A549 treated with DMSO at 1 μM for 4 hours (cell line): ENCODE measurements around the gene HSPA1L. TPM values are rescaled to one million over a fixed set of nuclear protein-coding genes. Genes with fewer than 3 reads are reported as not detected.

Experiments
- total RNA-seq: library from RNA; stranded (reverse); fragments of 200-300 nt; extraction: Qiagen RNA extraction; gene quantifications from 5 replicates; pipeline ENCODE4 v1.2.3, GENCODE V29; 2022; ENCODE audit warnings: low read depth

HSPA1L gene
- 1.00 to 2.0 TPM (median 1.9 TPM) in 5 replicates for total RNA-seq

GRCh38 chr6:31815025-31815838 is at the start of gene HSPA1L, which contains the start of gene HSPA1A:
Gene HSPA1L, minus strand, starts transcription at chr6:31815283. Its CDS starts 3,311 bp downstream, at chr6:31811972.
Gene HSPA1A, plus strand, starts transcription at chr6:31815543. Its CDS starts 214 bp downstream, at chr6:31815757.

DNA sequence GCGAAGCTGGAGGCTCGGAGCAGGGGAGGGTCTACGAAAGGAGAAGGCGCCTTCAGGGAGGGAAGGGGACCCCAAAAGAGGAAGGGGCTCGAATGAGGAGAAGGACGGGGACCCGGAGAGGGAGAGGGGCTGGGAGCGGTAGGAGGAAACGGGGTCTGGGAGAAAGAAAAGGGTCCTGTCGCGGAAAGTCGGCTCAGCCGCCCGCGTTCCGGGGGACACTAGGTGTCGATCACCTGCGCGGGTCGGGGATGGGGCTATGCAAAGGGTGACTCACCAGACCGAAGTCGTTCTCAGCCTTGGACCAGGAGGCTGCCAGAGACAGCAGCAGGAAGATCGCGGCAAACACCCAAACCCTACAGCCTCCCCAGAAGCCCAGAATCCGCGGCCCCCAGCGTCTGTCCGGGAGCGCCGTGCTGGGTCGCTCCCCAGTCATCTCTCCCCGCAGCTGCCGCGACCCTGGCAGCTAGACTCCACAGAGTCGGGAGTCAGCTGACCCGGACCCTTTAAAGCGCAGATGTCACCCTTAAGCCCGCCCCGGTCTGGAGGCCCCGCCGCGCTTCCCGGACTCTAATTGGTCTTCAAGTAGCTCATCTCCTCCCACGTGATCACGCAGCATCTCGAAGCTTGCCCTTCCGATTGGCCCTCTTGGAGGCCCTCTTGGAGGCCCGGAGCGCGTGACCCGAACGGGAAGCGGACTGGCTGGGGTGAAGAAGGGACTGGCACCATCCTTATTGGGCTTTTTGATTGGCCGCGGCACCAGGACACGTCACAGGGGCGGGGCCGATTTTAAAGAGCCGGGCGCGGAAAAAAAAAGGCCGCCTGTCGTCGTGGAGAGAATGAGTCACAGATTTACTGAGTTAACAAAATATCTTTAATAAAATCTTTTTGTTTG is 47.5 kb upstream of the HSPA1L start, which contains the start of gene NEU1:
TSS of gene NEU1 (minus strand) at position 478 of the 892 bp plus-strand sequence. CDS start at position 433, 45 bp downstream.

DNA sequence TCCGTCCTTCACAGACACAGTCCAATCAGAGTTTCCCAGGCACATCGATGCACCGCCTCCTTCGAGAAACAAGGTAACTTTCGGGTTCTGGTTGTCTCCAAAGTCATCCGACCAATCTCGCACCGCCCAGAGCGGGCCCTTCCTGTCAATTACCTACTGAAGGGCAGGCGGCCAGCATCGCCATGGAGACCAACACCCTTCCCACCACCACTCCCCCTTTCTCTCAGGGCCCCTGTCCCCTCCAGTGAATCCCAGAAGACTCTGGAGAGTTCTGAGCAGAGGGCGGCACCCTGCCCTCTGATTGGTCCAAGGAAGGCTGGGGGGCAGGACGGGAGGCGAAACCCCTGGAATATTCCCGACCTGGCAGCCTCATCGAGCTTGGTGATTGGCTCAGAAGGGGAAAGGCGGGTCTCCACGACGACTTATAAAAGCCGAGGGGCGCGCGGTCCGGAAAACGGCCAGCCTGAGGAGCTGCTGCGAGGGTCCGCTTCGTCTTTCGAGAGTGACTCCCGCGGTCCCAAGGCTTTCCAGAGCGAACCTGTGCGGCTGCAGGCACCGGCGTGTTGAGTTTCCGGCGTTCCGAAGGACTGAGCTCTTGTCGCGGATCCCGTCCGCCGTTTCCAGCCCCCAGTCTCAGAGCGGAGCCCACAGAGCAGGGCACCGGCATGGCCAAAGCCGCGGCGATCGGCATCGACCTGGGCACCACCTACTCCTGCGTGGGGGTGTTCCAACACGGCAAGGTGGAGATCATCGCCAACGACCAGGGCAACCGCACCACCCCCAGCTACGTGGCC is 12.4 kb upstream of the HSPA1L start, which contains the start of gene HSPA1B:
TSS of gene HSPA1B (plus strand) at position 453 of the 794 bp plus-strand sequence. CDS start at position 666, 213 bp downstream.

GRCh38 chr6:31806470-31807272 is 8.4 kb downstream of the HSPA1L start, which contains the start of gene LSM2:
Gene LSM2, minus strand, starts transcription at chr6:31806966. Its CDS starts 209 bp downstream, at chr6:31806757.

DNA sequence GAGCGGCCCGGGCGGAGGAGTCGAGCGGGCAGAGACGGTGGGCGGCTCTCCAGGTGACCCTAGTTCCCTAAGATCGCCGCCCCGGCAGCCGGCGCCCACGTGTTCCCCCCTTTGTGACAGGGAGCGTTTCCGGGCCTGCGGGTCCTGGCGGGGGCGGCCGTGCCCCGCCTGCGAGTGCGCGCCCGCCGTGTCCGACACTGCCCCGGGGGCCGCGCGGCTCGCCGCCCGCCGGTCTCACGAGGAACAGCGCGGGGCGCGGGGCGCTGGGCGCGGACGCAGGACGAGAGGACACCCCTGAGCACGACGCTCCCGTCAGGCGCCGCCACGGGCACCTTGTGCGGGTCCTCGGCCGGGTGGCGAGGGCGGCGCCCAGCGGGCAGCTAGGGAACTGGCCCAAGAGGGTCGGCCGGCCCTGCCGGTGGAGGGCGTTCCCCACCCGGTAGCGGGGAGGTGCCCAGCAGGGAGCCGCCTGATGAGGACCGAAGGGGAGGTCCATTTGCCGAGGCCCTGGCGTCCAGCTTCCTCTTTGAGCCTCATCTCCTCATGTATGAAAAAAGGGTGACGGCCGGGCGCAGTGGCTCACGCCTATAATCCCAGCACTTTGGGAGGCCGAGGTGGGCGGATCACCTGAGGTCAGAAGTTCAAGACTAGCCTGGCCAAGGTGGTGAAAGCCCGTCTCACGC is 19.3 kb downstream of the HSPA1L start, which contains the start of gene VARS1:
TSS of gene VARS1 (minus strand) at position 137 of the 683 bp plus-strand sequence. CDS start 535 bp downstream, outside the sequence.

GRCh38 chr6:31776989-31777666 is 38.0 kb downstream of the HSPA1L start, which contains the start of gene VWA7:
Gene VWA7, minus strand, starts transcription at chr6:31777328. Its CDS starts 549 bp downstream, at chr6:31776779.

DNA sequence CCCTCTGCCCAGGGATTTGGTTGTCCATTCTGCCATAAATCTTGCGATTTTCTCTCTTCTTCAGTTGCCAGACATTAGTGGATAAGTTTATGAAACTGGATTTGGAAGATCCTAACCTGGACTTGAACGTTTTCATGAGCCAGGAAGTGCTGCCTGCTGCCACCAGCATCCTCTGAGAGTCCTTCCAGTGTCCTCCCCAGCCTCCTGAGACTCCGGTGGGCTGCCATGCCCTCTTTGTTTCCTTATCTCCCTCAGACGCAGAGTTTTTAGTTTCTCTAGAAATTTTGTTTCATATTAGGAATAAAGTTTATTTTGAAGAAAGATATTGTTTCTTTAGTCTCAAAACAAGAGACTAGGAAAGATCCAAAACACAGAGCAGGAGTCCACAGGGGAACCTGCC is 52.7 kb downstream of the HSPA1L start, which contains the start of gene SAPCD1:
TSS of gene SAPCD1 (plus strand) at position 301 of the 400 bp plus-strand sequence. CDS start 399 bp downstream, outside the sequence.

Other genes starting within 250 kb of the HSPA1L start
- gene LTA, start 243.0 kb downstream of the HSPA1L start, total RNA-seq, result 0.11 to 0.12 TPM in 2 of 5 replicates, not detected in the others
- 0.10 to 0.22 TPM (median 0.11 TPM) in 3 of 5 replicates, not detected in the others for gene TNF, start 239.7 kb downstream of the HSPA1L start, total RNA-seq
- gene LTB, start 232.9 kb downstream of the HSPA1L start, total RNA-seq, result 0.29 to 0.50 TPM (median 0.49 TPM) in 5 replicates
- 0.20 to 0.26 TPM in 2 of 5 replicates, not detected in the others for gene LST1, start 229.0 kb downstream of the HSPA1L start, total RNA-seq
- not detected in 5 replicates for gene NCR3, start 222.3 kb downstream of the HSPA1L start, total RNA-seq
- not detected in 5 replicates for gene AIF1, start 200.0 kb downstream of the HSPA1L start, total RNA-seq
- gene PRRC2A, start 194.6 kb downstream of the HSPA1L start, total RNA-seq, result 68.9 to 101 TPM (median 86.8 TPM) in 5 replicates
- gene BAG6, start 162.6 kb downstream of the HSPA1L start, total RNA-seq, result 119 to 155 TPM (median 144 TPM) in 5 replicates
- 2.8 to 3.8 TPM (median 3.2 TPM) in 5 replicates for gene APOM, start 159.4 kb downstream of the HSPA1L start, total RNA-seq
- 10.9 to 13.1 TPM (median 12.1 TPM) in 5 replicates for gene C6orf47, start 154.5 kb downstream of the HSPA1L start, total RNA-seq
- gene GPANK1, start 150.3 kb downstream of the HSPA1L start, total RNA-seq, result 10.7 to 15.4 TPM (median 12.2 TPM) in 5 replicates
- 165 to 176 TPM (median 167 TPM) in 5 replicates for gene CSNK2B, start 149.2 kb downstream of the HSPA1L start, total RNA-seq
- 3.6 to 5.8 TPM (median 5.1 TPM) in 5 replicates for gene LY6G5B, start 145.3 kb downstream of the HSPA1L start, total RNA-seq
- gene LY6G5C, start 134.2 kb downstream of the HSPA1L start, total RNA-seq, result 0.95 to 2.0 TPM (median 1.3 TPM) in 5 replicates
- gene ABHD16A, start 112.0 kb downstream of the HSPA1L start, total RNA-seq, result 16.1 to 20.1 TPM (median 17.9 TPM) in 5 replicates
- gene LY6G6F, start 108.4 kb downstream of the HSPA1L start, total RNA-seq, result not detected in 5 replicates
- gene LY6G6D, start 99.9 kb downstream of the HSPA1L start, total RNA-seq, result not detected in 5 replicates
- gene LY6G6C, start 93.5 kb downstream of the HSPA1L start, total RNA-seq, result 0.12 to 0.20 TPM in 2 of 5 replicates, not detected in the others
- not detected in 5 replicates for gene MPIG6B, start 91.9 kb downstream of the HSPA1L start, total RNA-seq
- gene DDAH2, start 86.0 kb downstream of the HSPA1L start, total RNA-seq, result 27.0 to 30.0 TPM (median 27.6 TPM) in 5 replicates
- gene CLIC1, start 78.8 kb downstream of the HSPA1L start, total RNA-seq, result 490 to 521 TPM (median 507 TPM) in 5 replicates
- gene MSH5, start 75.3 kb downstream of the HSPA1L start, total RNA-seq, result 10.7 to 16.8 TPM (median 15.8 TPM) in 5 replicates
- 3.0 to 5.0 TPM (median 3.3 TPM) in 5 replicates for gene SAPCD1, start 52.6 kb downstream of the HSPA1L start, total RNA-seq
- 1.4 to 2.0 TPM (median 1.8 TPM) in 5 replicates for gene VWA7, start 38.0 kb downstream of the HSPA1L start, total RNA-seq
- gene VARS1, start 19.5 kb downstream of the HSPA1L start, total RNA-seq, result 52.7 to 64.9 TPM (median 59.0 TPM) in 5 replicates
- 49.8 to 66.9 TPM (median 61.6 TPM) in 5 replicates for gene LSM2, start 8.3 kb downstream of the HSPA1L start, total RNA-seq
- gene HSPA1A, start 260 bp upstream of the HSPA1L start, total RNA-seq, result 134 to 436 TPM (median 349 TPM) in 5 replicates
- 109 to 336 TPM (median 263 TPM) in 5 replicates for gene HSPA1B, start 12.5 kb upstream of the HSPA1L start, total RNA-seq
- gene NEU1, start 47.5 kb upstream of the HSPA1L start, total RNA-seq, result 26.4 to 37.6 TPM (median 30.1 TPM) in 5 replicates
- 0.05 to 0.36 TPM (median 0.15 TPM) in 3 of 5 replicates, not detected in the others for gene SLC44A4, start 63.7 kb upstream of the HSPA1L start, total RNA-seq
- gene EHMT2, start 82.4 kb upstream of the HSPA1L start, total RNA-seq, result 21.2 to 34.6 TPM (median 30.7 TPM) in 5 replicates
- 3.5 to 5.5 TPM (median 4.8 TPM) in 5 replicates for gene ZBTB12, start 86.8 kb upstream of the HSPA1L start, total RNA-seq
- 0.31 to 0.48 TPM (median 0.36 TPM) in 5 replicates for gene C2, start 112.4 kb upstream of the HSPA1L start, total RNA-seq
- gene CFB, start 130.8 kb upstream of the HSPA1L start, total RNA-seq, result 1.7 to 3.4 TPM (median 2.1 TPM) in 5 replicates
- 74.0 to 87.1 TPM (median 79.5 TPM) in 5 replicates for gene NELFE, start 143.7 kb upstream of the HSPA1L start, total RNA-seq
- gene SKIC2, start 143.9 kb upstream of the HSPA1L start, total RNA-seq, result 22.6 to 27.8 TPM (median 24.2 TPM) in 5 replicates
- gene DXO, start 156.9 kb upstream of the HSPA1L start, total RNA-seq, result 11.1 to 12.8 TPM (median 12.1 TPM) in 5 replicates
- 1.00 to 1.6 TPM (median 1.2 TPM) in 5 replicates for gene C4A, start 166.8 kb upstream of the HSPA1L start, total RNA-seq
- 0.72 to 1.2 TPM (median 0.84 TPM) in 5 replicates for gene C4B, start 199.5 kb upstream of the HSPA1L start, total RNA-seq
- 0.06 TPM in 1 of 5 replicates, not detected in the others for gene CYP21A2, start 223.1 kb upstream of the HSPA1L start, total RNA-seq